GM23248 (cell line): ENCODE results near the gene SLC22A12.

Experiments
- EZH2 ChIP-seq: fragments of 200-600 bp; sonication (generic); IDR thresholded peaks from 2 replicates; pipeline ENCODE4 v1.6.1; 2018; ENCODE audit warnings: antibody characterized with exemption, mild to moderate bottlenecking; ENCODE audit not compliant: insufficient read depth, poor library complexity, severe bottlenecking
- EZH2phosphoT487 ChIP-seq: fragments of 200-600 bp; sonication (generic); IDR thresholded peaks from 2 replicates; pipeline ENCODE4 v1.6.1; 2018; ENCODE audit warnings: antibody characterized with exemption, moderate library complexity, mild to moderate bottlenecking, low read depth; ENCODE audit not compliant: insufficient read depth

- TF ChIP-seq EZH2phosphoT487, result no peak
- no peak for TF ChIP-seq EZH2
Measured at GRCh38 chr11:64563966-64564365, 27.1 kb upstream of the SLC22A12 start.
